HL-60/S4 (cell line): ENCODE results near the gene TADA2A.

Experiments
- in situ Hi-C: fragments of 300-500 bp; cut with MboI; formaldehyde crosslinking; loops from 2 replicates; pipeline ENCODE4 v1.14.3; 2022; ENCODE audit warnings: low sequenced_read_pairs

Gene TADA2A

GRCh38 chr17:37406635-37407461, at the start of gene TADA2A, which contains the start of gene ACACA:
Gene TADA2A, plus strand, starts transcription at chr17:37406886. Its CDS starts 4,480 bp downstream, at chr17:37411366.
Gene ACACA, minus strand, starts transcription at chr17:37406836. Its CDS starts 537 bp downstream, at chr17:37406299.
- in situ Hi-C loops: no loop called here

DNA sequence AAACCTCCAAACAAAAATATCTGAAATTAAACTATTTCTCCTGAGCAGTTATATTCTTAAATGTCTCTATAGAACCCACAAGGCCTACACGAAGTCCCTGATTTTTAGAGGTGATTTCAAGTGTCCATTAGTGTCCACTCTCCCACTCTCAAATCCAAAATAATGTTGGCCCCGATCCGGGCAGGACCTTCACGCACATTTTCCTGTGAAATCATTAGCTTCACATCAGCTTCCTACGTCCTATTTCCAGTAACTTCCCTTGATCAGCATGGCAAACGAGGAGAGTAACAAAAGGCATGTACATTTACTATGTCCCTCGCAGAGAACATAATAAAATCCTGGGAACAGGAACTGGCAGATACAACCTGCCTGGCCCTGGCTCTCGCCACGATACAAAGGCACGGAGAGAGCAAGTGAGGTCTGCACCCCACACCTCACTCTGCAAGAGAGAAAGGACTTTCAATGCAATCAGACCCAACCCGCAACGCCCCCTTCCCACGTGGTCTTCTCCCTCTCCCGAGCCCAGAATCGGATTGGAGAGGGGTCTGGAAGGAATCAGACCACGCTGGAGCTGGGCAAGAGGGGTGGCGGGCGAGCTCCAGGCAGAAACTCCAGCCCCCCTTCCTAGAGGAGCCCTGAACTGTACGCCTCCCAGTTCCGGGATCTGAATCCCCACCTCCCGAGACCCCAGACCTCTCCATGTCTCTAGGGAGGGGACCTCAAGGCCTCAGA, 48.4 kb upstream of the TADA2A start:
- in situ Hi-C loops: no loop called here

GRCh38 chr17:37358830-37359681, 47.6 kb upstream of the TADA2A start:
- in situ Hi-C loops: no loop called here

DNA sequence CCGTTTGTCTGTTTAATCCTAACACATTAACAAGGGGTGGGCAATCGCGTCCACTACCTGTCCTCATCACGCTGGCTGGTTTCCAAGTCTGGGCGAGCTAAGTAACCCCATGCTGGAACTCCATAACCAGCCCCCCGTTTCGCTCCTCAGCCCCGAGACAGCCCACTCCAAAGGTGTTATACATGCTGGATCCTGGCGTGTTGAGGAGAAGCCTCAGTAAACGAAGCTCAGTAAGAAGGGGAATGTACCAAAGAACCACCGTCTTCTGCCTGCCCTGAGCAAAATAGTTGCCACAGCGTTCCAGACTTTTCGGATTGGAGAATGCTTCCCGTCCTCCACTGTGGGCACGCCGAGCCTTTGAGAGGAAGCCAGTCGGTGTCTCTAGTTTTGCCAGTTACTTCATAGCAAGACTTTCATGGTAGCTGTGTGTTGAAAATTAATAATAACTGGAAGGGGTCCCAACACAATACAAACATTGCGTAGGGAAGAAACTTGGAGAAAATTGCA, 47.0 kb upstream of the TADA2A start:
- in situ Hi-C loops: no loop called here

- in situ Hi-C loops: no loop called here
These were observed 46.1 kb upstream of the TADA2A start for GRCh38 chr17:37360632-37361031.

DNA sequence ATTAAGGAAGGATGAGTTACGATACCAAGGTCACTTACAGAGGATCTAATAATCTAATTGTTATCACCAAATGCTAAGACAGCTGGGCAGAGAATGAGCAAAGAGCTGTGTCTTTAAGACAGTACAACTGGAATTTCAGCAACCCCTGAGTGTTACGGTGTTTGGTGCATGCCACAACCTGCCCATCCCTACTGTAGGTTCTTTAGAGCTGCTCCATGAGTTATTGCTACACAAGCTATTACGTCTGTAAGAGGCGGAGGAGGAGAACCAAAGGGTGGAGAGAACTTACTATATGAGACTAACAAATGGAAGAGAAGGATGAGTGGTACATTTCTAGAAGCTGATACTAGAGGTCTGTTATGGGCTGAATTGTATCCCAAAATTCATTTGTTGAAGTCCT, 45.1 kb upstream of the TADA2A start:
- in situ Hi-C loops: no loop called here

DNA sequence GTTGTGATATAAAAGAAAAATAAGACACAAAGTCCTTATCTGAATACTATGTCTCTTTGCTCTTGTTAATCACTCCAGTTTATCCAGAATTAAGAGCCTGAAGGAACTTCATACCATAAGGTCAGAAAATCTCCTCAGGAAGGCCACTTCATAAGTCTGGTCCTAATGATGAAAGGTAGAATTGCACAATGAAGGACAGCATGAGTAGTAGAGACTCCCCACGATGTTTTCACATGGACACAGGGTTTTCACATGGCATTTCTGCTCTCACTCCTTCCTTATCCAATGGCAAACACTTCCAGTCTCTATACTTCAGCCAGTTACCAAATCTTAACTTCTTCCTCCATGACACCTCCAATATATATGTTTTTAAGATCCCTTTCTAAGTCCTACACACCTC, 41.1 kb upstream of the TADA2A start:
- in situ Hi-C loops: no loop called here

DNA sequence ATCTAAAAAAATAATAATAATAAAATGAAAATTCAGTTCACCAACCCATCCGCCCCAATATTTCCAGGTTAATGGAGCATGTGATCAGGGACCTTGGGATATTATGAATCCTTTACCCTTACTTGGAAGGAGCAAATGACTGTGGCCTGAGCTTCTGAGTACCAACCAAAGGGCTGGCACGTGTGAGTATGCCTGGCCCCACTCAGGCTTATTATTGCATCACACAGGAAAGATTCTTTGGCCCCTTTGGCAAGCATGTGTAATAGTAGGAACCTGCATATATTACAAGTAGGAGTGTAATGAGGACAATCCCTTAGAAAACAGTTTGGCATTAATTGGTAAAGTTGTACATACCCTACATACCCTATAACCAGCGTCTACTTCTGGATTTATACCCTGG, 38.1 kb upstream of the TADA2A start:
- in situ Hi-C loops: no loop called here

- in situ Hi-C loops: no loop called here
These were observed 33.0 kb upstream of the TADA2A start for GRCh38 chr17:37373530-37374159.

DNA sequence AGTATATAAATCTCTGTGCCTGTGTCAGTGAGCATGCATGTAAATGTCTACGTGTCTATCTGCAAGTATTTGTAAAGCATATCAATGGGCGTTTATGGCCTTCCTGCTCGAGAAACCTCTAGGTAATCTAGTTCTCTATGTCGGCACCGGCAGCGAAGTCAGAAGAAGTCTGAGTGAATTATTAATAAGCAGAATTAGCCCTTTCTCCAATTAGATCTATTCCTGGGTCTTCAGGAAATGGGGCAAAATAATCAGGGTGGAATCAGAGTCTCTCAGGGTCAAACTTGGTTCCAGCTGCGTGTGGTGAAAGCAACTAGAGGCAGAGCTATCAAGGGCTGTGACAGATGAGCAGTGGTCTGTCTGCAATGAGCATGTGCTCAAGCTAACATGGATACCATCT, 31.0 kb upstream of the TADA2A start, which contains the start of gene C17orf78:
Gene C17orf78, plus strand, starts transcription at position 280 of the 400 bp plus-strand sequence. Its CDS starts 108 bp downstream, at position 388.
- in situ Hi-C loops: loop anchor here (25.0 kb wide), 1 partner anchor 763 kb away; the partner anchor contains the start of gene MRM1

GRCh38 chr17:37382056-37382455, 24.6 kb upstream of the TADA2A start:
- in situ Hi-C loops: loop anchor here (25.0 kb wide), 1 partner anchor 770 kb away; the partner anchor contains the start of gene MRM1

- in situ Hi-C loops: loop anchor here (25.0 kb wide), 1 partner anchor 772 kb away; the partner anchor contains the start of gene MRM1
These were observed 22.0 kb upstream of the TADA2A start for GRCh38 chr17:37384560-37385149.

DNA sequence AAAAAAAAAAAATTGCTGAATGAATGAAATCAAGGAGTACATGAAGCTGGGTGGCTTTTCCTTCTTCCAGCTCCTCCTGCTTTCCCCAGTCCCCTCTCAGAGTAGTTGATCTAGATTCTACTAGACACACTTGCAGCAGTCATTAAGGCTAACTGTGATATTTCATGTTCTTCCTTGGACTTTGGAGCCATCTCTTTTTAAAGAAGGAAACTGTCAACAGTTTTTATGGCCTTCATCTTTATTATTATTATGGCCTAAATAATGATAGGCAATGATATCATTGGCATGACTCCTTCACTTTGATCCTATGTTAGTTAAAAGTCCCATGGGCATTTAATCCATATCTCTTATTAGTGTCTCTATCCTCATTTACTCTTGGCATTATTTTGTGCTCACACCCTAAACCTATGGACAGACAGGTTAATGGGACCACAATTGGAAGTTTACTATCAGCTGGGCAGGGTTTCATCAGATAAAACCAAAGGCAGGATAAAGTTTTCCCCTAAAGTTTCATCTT, 21.2 kb upstream of the TADA2A start:
- in situ Hi-C loops: loop anchor here (25.0 kb wide), 1 partner anchor 773 kb away; the partner anchor contains the start of gene MRM1

- in situ Hi-C loops: loop anchor here (25.0 kb wide), 1 partner anchor 774 kb away; the partner anchor contains the start of gene MRM1
These were observed 20.2 kb upstream of the TADA2A start for GRCh38 chr17:37386462-37386861.

- in situ Hi-C loops: loop anchor here (25.0 kb wide), 1 partner anchor 776 kb away; the partner anchor contains the start of gene MRM1
These were observed 18.4 kb upstream of the TADA2A start for GRCh38 chr17:37388266-37388665.

GRCh38 chr17:37389160-37389559, 17.5 kb upstream of the TADA2A start:
- in situ Hi-C loops: loop anchor here (25.0 kb wide), 1 partner anchor 777 kb away; the partner anchor contains the start of gene MRM1

DNA sequence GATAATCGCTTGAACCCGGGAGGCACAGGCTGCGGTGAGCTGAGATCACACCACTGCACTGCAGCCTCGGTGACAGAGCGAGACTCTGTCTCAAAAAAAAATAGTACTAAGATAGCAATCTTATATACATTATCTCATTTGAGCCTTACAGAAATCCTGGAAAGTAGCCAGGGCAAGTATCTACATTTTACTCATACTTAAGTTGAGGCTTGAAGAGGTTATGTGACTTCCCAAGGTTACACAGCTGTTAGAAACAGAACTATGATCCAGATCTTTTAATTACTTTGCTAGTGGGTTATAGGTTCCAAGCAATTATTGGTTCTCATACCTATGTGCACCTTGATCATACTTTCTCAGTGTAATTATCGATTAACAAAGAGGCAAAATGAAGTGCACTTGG, 15.5 kb upstream of the TADA2A start:
- in situ Hi-C loops: loop anchor here (25.0 kb wide), 1 partner anchor 779 kb away; the partner anchor contains the start of gene MRM1

DNA sequence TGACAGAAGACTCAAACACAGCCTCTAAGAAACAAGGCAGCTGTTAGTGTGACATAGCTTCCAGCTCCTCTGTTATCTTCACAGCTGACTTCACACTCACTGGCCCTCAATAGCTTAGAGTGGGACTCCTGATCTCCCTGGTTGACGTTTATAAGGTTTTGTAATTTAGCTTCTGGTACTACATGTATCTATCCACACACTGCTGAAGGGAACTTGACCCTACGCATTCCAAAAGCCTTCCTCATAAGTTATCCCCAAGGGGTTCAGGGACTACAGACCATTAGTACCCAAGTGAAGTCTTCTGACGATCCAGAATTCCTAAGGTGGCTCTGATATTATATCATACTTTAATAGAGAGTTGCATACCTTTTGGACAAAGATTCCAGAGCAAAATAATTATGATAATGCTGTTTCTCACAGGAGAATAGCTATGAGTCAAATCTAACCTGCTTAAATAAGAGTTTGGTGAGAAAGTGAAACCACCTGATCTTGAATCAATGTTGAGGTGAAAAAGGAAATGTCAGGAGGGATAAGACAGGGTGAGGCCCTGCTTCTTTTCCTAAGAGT, 14.6 kb upstream of the TADA2A start:
- in situ Hi-C loops: loop anchor here (25.0 kb wide), 1 partner anchor 780 kb away; the partner anchor contains the start of gene MRM1
